HG03103 (cell line): ENCODE results near the gene ENPP5.

Experiments
- ATAC-seq: cut with Tn5 transposase; IDR thresholded peaks from one replicate; pipeline ENCODE4 v1.9.1; 2021; ENCODE audit warnings: low read depth; ENCODE audit not compliant: unreplicated experiment

Gene ENPP5

GRCh38 chr6:46113370-46113769, 57.4 kb downstream of the ENPP5 start:
- ATAC-seq: no peak
